Dendritic cell treated with granulocyte-macrophage colony-stimulating factor and Interleukin-4, amounts not matched to agents 40 ng/mL and 50 ng/mL, for 4 days (primary cell): ENCODE data around the gene EGFL7.

Experiments used
- H3K27ac Mint-ChIP-seq: one replicate; pipeline ENCODE4 v1.8.0; 2022; ENCODE audit warnings: mild to moderate bottlenecking, mixed read lengths
- H3K27me3 Mint-ChIP-seq: one replicate; pipeline ENCODE4 v1.8.0; 2022; ENCODE audit warnings: mild to moderate bottlenecking, mixed read lengths
- H3K36me3 Mint-ChIP-seq: one replicate; pipeline ENCODE4 v1.8.0; 2022; ENCODE audit warnings: low read depth, mixed read lengths
- H3K4me1 Mint-ChIP-seq: one replicate; pipeline ENCODE4 v1.8.0; 2022; ENCODE audit warnings: low read depth, mixed read lengths
- H3K4me3 Mint-ChIP-seq: one replicate; pipeline ENCODE4 v1.8.0; 2022; ENCODE audit warnings: mild to moderate bottlenecking, moderate library complexity, mixed read lengths
- H3K9me3 Mint-ChIP-seq: one replicate; pipeline ENCODE4 v1.8.0; 2022; ENCODE audit warnings: mixed read lengths
- intact Hi-C: fragments of 100-400 bp; cut with micrococcal nuclease; formaldehyde crosslinking; loops from one replicate; pipeline ENCODE4 v1.15.0; 2022

The EGFL7 gene

DNA sequence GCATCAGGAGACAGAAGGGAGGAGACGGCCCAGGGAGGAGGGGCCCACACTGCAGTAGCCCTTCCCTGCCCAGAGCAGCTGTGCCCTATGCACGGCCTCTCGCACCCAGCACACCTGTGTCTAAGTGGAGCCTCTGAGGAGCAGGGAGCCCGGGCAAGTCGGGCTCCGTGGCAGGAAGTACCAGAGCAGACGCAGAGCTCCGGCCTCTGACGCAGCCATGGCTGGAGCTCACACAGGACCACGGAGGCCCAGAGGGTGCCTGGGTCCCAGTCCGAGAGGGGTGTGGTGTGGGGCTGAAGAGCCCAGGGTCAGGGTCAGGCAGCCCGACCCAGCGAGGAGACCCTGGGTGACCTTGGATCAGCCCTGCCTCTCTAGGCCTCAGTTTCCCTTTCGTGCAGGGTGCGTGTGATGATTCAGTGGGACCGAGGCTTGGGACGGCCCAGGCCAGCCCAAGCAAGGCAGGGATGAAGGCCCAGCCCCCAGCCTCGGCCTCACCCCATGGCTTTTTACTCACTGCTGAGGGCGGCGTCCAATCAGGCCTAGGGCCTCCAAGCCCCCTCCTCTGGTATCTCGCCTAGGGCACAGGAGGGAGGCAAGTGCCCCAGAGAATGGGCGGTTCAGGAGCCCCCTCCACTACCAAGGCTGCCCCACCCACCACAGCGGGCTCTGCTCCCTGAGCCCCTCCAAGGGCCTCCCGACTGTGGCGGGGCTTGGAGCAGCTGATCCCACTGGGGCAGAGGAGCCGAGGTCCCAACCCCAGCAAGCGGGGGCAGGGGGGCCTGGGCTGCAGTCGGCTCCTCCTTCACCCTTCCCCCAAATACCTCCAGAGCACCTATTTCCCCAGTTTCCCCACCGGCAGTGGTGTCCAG lies 28.8 kb downstream of the EGFL7 start:
- Mint-ChIP-seq H3K9me3 (no peaks in the 10 kb centered on the region), H3K4me3 (no peak overlapping the region), H3K27ac (peak overlapping the region; percentile 49), H3K36me3 (peaks cover 1% of the 10 kb centered on the region), H3K4me1 (peaks cover 41% of the 10 kb centered on the region), H3K27me3 (peaks cover 10% of the 10 kb centered on the region)
- intact Hi-C loops = no loop called here

DNA sequence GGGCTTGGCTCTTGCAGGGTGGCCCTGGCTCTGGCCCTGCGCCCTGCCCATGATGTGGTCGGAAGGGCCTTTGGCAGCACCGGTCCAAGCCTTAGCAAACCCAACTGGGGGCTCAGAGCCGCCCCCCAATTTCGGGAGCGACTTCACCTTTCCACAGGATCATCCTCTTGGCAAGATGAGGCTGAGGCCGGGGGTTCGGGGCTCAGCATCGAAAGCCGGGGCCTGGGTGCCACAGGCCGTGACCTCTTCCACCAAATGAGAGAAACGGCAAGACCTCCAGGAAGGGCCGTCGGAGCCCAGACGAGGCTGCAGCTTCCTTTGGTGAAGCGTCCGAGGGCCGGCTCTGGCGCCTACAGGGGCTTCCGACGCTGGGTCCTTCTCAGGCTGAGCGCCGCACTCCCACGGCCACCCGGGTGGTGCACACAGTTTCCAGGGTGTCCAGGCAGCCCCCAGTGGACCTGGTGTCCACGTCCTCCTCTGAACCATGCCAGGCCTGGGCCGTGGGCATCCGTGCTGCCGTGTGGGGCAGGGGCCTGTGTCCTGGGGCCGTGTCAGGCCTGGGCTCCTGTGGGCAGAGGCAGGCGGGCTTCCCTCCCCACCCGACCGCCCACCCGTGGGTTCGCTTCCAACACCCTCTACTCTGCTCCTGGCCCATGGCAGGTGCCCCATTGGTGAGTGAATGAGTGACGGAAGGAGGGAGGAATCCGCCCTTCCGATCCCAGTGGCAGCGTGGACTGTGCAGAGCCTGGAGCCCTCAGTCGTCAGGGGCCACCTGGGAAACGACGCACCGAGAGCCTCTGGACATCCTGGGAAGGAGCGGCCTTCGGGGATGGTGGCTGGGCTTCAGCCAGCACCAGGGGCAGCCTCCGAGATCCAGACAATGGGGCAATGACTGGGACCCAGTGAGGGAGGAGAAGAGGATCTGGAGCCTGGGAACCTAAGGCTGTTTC lies 29.7 kb downstream of the EGFL7 start:
- H3K4me3 Mint-ChIP-seq = no peak overlapping the region
- H3K27ac Mint-ChIP-seq = no peak overlapping the region
- intact Hi-C loops = no loop called here
- H3K9me3 Mint-ChIP-seq = no peaks in the 10 kb centered on the region
- H3K27me3 Mint-ChIP-seq = peaks cover 10% of the 10 kb centered on the region
- no peaks in the 10 kb centered on the region for H3K36me3 Mint-ChIP-seq
- H3K4me1 Mint-ChIP-seq = peaks cover 48% of the 10 kb centered on the region

- intact Hi-C loops = no loop called here
- no peak overlapping the region for H3K4me3 Mint-ChIP-seq
- no peaks in the 10 kb centered on the region for H3K36me3 Mint-ChIP-seq
These were observed 30.4 kb downstream of the EGFL7 start for GRCh38 chr9:136693135-136693489.

GRCh38 chr9:136693490-136694162 lies 30.9 kb downstream of the EGFL7 start:
- H3K4me3 Mint-ChIP-seq = no peak overlapping the region

More at GRCh38 chr9:136693135-136693489, 30.4 kb downstream of the EGFL7 start:
- no peaks in the 10 kb centered on the region for H3K9me3 Mint-ChIP-seq
- no peak overlapping the region for H3K27ac Mint-ChIP-seq
- H3K27me3 Mint-ChIP-seq = peaks cover 10% of the 10 kb centered on the region
- peaks cover 51% of the 10 kb centered on the region for H3K4me1 Mint-ChIP-seq

GRCh38 chr9:136694163-136694871 lies 31.6 kb downstream of the EGFL7 start:
- Mint-ChIP-seq H3K27me3 (peaks cover 12% of the 10 kb centered on the region), H3K9me3 (no peaks in the 10 kb centered on the region), H3K4me3 (no peak overlapping the region), H3K27ac (no peak overlapping the region), H3K36me3 (no peaks in the 10 kb centered on the region), H3K4me1 (peaks cover 48% of the 10 kb centered on the region)
- intact Hi-C loops = no loop called here

More at GRCh38 chr9:136693490-136694162, 30.9 kb downstream of the EGFL7 start:
- H3K36me3 Mint-ChIP-seq = no peaks in the 10 kb centered on the region
- H3K27ac Mint-ChIP-seq = no peak overlapping the region
- intact Hi-C loops = no loop called here
- H3K27me3 Mint-ChIP-seq = peaks cover 10% of the 10 kb centered on the region
- H3K9me3 Mint-ChIP-seq = no peaks in the 10 kb centered on the region
- peaks cover 51% of the 10 kb centered on the region for H3K4me1 Mint-ChIP-seq

GRCh38 chr9:136694872-136695247 lies 32.1 kb downstream of the EGFL7 start:
- intact Hi-C loops = no loop called here
- peaks cover 12% of the 10 kb centered on the region for H3K27me3 Mint-ChIP-seq

DNA sequence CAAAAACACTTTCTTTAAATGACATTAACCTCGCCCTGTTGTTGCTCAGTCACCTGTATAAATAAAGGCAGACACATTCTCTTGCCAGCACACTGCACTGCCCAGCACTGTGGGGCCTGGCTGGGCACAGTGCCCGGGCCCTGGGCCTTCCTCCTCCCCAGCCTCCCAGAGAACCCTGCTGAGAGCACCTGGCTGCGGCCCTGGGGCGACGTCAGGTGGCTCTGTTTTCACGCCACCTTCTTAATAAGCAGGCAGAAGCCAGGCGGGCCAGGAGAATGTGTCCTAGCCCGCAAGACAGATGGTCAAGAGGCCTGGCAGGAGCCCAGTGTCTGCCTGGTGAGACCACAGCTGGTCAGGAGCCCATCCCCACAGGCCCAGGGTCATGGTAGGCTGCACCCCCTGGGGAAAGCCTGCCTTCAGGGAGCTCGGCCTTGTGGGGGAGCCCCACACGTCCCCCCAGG lies 32.7 kb downstream of the EGFL7 start:
- Mint-ChIP-seq H3K36me3 (no peaks in the 10 kb centered on the region), H3K4me1 (peaks cover 52% of the 10 kb centered on the region), H3K27ac (no peak overlapping the region), H3K4me3 (no peak overlapping the region), H3K27me3 (peaks cover 12% of the 10 kb centered on the region), H3K9me3 (no peaks in the 10 kb centered on the region)
- intact Hi-C loops = no loop called here

More at GRCh38 chr9:136694872-136695247, 32.1 kb downstream of the EGFL7 start:
- Mint-ChIP-seq H3K9me3 (no peaks in the 10 kb centered on the region), H3K36me3 (no peaks in the 10 kb centered on the region), H3K4me1 (peaks cover 46% of the 10 kb centered on the region), H3K27ac (no peak overlapping the region), H3K4me3 (no peak overlapping the region)

DNA sequence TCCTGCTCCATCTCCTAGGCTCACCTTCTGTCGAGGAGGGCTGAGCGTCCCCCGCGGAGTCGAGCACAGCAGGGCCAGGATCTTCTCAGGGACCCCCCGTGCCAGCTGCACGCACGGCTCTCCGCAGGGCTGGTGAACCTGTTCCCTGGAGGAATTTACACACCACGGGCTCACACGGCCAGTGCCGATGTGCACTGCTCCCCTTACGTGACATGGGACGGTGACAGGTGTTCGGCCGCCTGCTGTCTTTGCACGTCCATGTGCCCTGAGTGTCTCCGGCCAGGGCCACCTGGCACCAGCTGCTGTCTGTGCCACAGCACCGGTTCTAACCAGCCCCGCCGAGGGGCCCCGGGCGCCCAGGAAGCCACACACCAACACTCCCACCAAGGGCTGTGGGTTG lies 33.2 kb downstream of the EGFL7 start:
- no peak overlapping the region for H3K27ac Mint-ChIP-seq
- no peak overlapping the region for H3K4me3 Mint-ChIP-seq
- H3K27me3 Mint-ChIP-seq = peaks cover 17% of the 10 kb centered on the region
- H3K9me3 Mint-ChIP-seq = no peaks in the 10 kb centered on the region
- peaks cover 57% of the 10 kb centered on the region for H3K4me1 Mint-ChIP-seq
- intact Hi-C loops = no loop called here
- no peaks in the 10 kb centered on the region for H3K36me3 Mint-ChIP-seq

DNA sequence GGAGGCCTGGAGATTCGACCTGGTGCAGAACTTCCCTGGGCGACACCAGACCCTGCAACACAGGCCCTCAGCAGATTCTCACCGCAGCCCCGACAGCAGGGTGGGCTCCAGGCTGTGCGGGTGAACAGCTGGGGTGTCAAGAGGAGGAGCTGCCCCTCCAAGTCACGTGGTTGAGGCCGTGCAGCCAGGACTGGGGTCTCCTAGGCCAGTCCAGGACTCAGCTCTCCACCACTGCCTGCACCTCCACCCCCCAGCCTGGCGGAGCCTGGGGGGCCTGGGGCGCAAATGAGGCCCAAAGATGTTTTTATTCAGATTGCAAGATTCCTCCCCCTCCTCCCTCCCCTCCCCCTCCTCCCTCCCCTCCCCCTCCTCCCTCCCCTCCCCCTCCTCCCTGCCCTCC lies 33.8 kb downstream of the EGFL7 start:
- peaks cover 21% of the 10 kb centered on the region for H3K27me3 Mint-ChIP-seq
- no peak overlapping the region for H3K4me3 Mint-ChIP-seq
- no peaks in the 10 kb centered on the region for H3K36me3 Mint-ChIP-seq
- intact Hi-C loops = no loop called here
- H3K9me3 Mint-ChIP-seq = no peaks in the 10 kb centered on the region
- no peak overlapping the region for H3K27ac Mint-ChIP-seq
- H3K4me1 Mint-ChIP-seq = peaks cover 62% of the 10 kb centered on the region

DNA sequence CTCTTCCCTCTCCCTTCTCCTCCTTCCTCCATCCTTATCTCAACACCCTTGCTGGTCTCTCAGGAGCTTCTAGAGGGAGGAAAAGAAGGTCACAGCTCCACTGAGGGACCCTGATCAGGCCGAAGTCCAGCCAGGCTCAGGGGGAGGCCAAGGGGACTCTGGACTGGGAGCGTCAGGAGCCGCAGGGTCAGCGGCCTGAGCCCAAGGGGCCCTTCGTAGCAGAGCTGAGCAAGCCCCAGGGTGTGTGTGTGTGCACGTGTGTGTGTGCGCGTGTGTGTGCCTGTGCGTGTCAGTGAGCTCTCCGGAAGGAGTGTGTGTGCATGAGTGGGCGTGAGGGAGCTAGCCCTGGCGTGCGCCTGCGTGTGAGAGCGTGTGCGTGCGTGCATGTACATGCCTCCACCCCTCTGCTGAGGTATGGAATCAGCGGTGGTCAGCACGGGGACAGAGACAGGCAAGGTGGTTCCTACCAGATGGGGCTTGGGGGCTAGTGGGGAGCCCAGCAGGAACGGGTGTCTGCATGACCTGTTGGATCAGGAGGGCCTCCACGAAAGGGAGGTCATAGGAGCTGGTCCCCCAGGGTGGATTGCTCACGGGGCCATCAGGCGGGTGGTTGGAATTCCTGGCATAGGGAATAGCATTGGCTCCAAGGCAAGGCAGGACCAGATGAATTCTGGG lies 34.6 kb downstream of the EGFL7 start:
- no peaks in the 10 kb centered on the region for H3K9me3 Mint-ChIP-seq
- peaks cover 66% of the 10 kb centered on the region for H3K4me1 Mint-ChIP-seq
- intact Hi-C loops = no loop called here
- H3K27me3 Mint-ChIP-seq = peaks cover 28% of the 10 kb centered on the region
- H3K27ac Mint-ChIP-seq = peak overlapping the region; percentile 10
- H3K4me3 Mint-ChIP-seq = no peak overlapping the region
- no peaks in the 10 kb centered on the region for H3K36me3 Mint-ChIP-seq

- H3K36me3 Mint-ChIP-seq = no peaks in the 10 kb centered on the region
- H3K4me3 Mint-ChIP-seq = no peak overlapping the region
- peaks cover 34% of the 10 kb centered on the region for H3K27me3 Mint-ChIP-seq
- H3K27ac Mint-ChIP-seq = peak overlapping the region; percentile 10
- intact Hi-C loops = no loop called here
- H3K4me1 Mint-ChIP-seq = peaks cover 68% of the 10 kb centered on the region
- H3K9me3 Mint-ChIP-seq = no peaks in the 10 kb centered on the region
These were observed 35.3 kb downstream of the EGFL7 start for GRCh38 chr9:136697821-136698526.

- intact Hi-C loops = no loop called here
- Mint-ChIP-seq H3K36me3 (no peaks in the 10 kb centered on the region), H3K4me1 (peaks cover 69% of the 10 kb centered on the region), H3K27me3 (peaks cover 36% of the 10 kb centered on the region), H3K27ac (no peak overlapping the region), H3K9me3 (no peaks in the 10 kb centered on the region), H3K4me3 (no peak overlapping the region)
These were observed 36.0 kb downstream of the EGFL7 start for GRCh38 chr9:136698635-136699246.
